NCI-H526 (cell line): ENCODE measurements around the gene KCNQ5.
"Not testable (repeated sequence)": the region's sequence is repeated elsewhere in the genome, so short reads cannot be mapped to it uniquely, and the experiment has no call there.

Source experiments
- DNase-seq, 2 experiments: peaks; one replicate each; lab custom pipeline; 2025; lab: John Stamatoyannopoulos, UW

KCNQ5 gene

GRCh38 chr6:72953971-72954381 is 332.1 kb downstream of the KCNQ5 start:
- DNase-seq, result no peak

- DNase-seq, result no peak
These were observed 332.9 kb downstream of the KCNQ5 start for GRCh38 chr6:72954716-72955115.

- DNase-seq, result no peak
These were observed 333.8 kb downstream of the KCNQ5 start for GRCh38 chr6:72955666-72956065.

- no peak for DNase-seq
These were observed 334.4 kb downstream of the KCNQ5 start for GRCh38 chr6:72956272-72956671.

- DNase-seq, result no peak
These were observed 338.0 kb downstream of the KCNQ5 start for GRCh38 chr6:72959821-72960220.

- DNase-seq, result no peak
These were observed 342.1 kb downstream of the KCNQ5 start for GRCh38 chr6:72963946-72964345.

- DNase-seq, result no peak
These were observed 344.9 kb downstream of the KCNQ5 start for GRCh38 chr6:72966628-72967280.

- DNase-seq, result no peak
These were observed 345.5 kb downstream of the KCNQ5 start for GRCh38 chr6:72967329-72967728.

GRCh38 chr6:72968704-72969103 is 346.8 kb downstream of the KCNQ5 start:
- DNase-seq, result no peak

GRCh38 chr6:72969666-72970065 is 347.8 kb downstream of the KCNQ5 start:
- DNase-seq, result no peak

GRCh38 chr6:72972579-72972978 is 350.7 kb downstream of the KCNQ5 start:
- DNase-seq, result no peak

- DNase-seq, result no peak
These were observed 352.4 kb downstream of the KCNQ5 start for GRCh38 chr6:72974276-72974675.

GRCh38 chr6:72975352-72975752 is 353.5 kb downstream of the KCNQ5 start:
- no peak for DNase-seq

- DNase-seq, result no peak
These were observed 354.6 kb downstream of the KCNQ5 start for GRCh38 chr6:72976484-72976883.

GRCh38 chr6:72977114-72977513 is 355.2 kb downstream of the KCNQ5 start:
- peak in 1 of 2 experiments; percentile 6 for DNase-seq

- not testable (repeated sequence) for DNase-seq
These were observed 356.9 kb downstream of the KCNQ5 start for GRCh38 chr6:72978808-72979207.

GRCh38 chr6:72984189-72984831 is 362.4 kb downstream of the KCNQ5 start:
- DNase-seq, result peak in 1 of 2 experiments; percentile 23

- DNase-seq, result no peak
These were observed 363.3 kb downstream of the KCNQ5 start for GRCh38 chr6:72984981-72985665.

- DNase-seq, result no peak
These were observed 365.4 kb downstream of the KCNQ5 start for GRCh38 chr6:72987301-72987700.

- DNase-seq, result no peak
These were observed 378.1 kb downstream of the KCNQ5 start for GRCh38 chr6:72999995-73000394.

- DNase-seq, result no peak
These were observed 378.6 kb downstream of the KCNQ5 start for GRCh38 chr6:73000460-73000859.

- DNase-seq, result no peak
These were observed 380.7 kb downstream of the KCNQ5 start for GRCh38 chr6:73002588-73002987.

GRCh38 chr6:73003302-73003701 is 381.4 kb downstream of the KCNQ5 start:
- no peak for DNase-seq
